ENCODE data around the gene WDHD1.

The WDHD1 gene

GRCh38 chr14:54936816-54937215 lies 90.1 kb downstream of the WDHD1 start:
- no peak overlapping the region for H2BK15ac ChIP-seq (ENCODE audit: low read depth, poor library complexity, severe bottlenecking)
- no peak overlapping the region for H3K14ac ChIP-seq (ENCODE audit: low read length in 2 of 2)
- no peak overlapping the region for H2AK5ac ChIP-seq (ENCODE audit: low read length, severe bottlenecking)
- no peak overlapping the region for H3K4ac ChIP-seq (ENCODE audit: low read depth in 1 of 2, low read length in 2 of 2)
- H3K23ac ChIP-seq (ENCODE audit: low read length in 2 of 2): no peak overlapping the region
- H2BK5ac ChIP-seq (ENCODE audit: low read depth, low read length, poor library complexity, severe bottlenecking): no peak overlapping the region
- no peaks in the 10 kb centered on the region for H3K9me3 ChIP-seq (ENCODE audit: control insufficient read depth, low read length)
- no peak overlapping the region for H4K91ac ChIP-seq (ENCODE audit: low read length)
- peaks cover 0 to 11% of the 10 kb centered on the region in 2 experiments for H3K36me3 ChIP-seq (ENCODE audit: control insufficient read depth in 1 of 2, insufficient read depth in 2 of 2, low read depth in 1 of 2, low read length in 2 of 2)
- no peak overlapping the region for H2BK120ac ChIP-seq (ENCODE audit: low read depth, low read length)
- no peak overlapping the region for H3K4me2 ChIP-seq (ENCODE audit: low read length, poor library complexity, severe bottlenecking)
- no peak overlapping the region for H3K18ac ChIP-seq (ENCODE audit: low read depth in 1 of 2, low read length in 2 of 2)
- no peak overlapping the region for H3K9ac ChIP-seq (ENCODE audit: low read length)
- no peaks in the 10 kb centered on the region for H3K4me1 ChIP-seq (ENCODE audit: control insufficient read depth, insufficient read depth, low read depth, low read length)
- no CpG with 5 or more reads among the region's 1 CpG for WGBS
- H3K79me1 ChIP-seq (replicated peaks; ENCODE audit: low read length, poor library complexity, severe bottlenecking): no peaks in the 10 kb centered on the region
- no peak overlapping the region for H4K8ac ChIP-seq (ENCODE audit: low read length)
- no peak overlapping the region for H3K27ac ChIP-seq (ENCODE audit: low read length, poor library complexity, severe bottlenecking)
- no peak overlapping the region for H2BK12ac ChIP-seq (ENCODE audit: low read length in 2 of 2)
- no peak overlapping the region for H2AFZ ChIP-seq (ENCODE audit: low read depth, low read length)
- no peak overlapping the region for H3K4me3 ChIP-seq (ENCODE audit: insufficient read depth in 1 of 2, low read depth in 1 of 2, low read length in 2 of 2)
- DNase-seq: no peak
- no peaks in the 10 kb centered on the region for H3K27me3 ChIP-seq (ENCODE audit: control insufficient read depth in 1 of 2, insufficient read depth in 1 of 2, low read length in 2 of 2)

GRCh38 chr14:54935958-54936357 lies 90.9 kb downstream of the WDHD1 start:
- Histone ChIP-seq H3K4me2 (ENCODE audit: low read length, poor library complexity, severe bottlenecking) (no peak overlapping the region), H3K36me3 (ENCODE audit: control insufficient read depth in 1 of 2, insufficient read depth in 2 of 2, low read depth in 1 of 2, low read length in 2 of 2) (peaks cover 0 to 10% of the 10 kb centered on the region in 2 experiments), H3K23ac (ENCODE audit: low read length in 2 of 2) (no peak overlapping the region), H3K4me1 (ENCODE audit: control insufficient read depth, insufficient read depth, low read depth, low read length) (no peaks in the 10 kb centered on the region), H4K8ac (ENCODE audit: low read length) (no peak overlapping the region), H3K4me3 (ENCODE audit: insufficient read depth in 1 of 2, low read depth in 1 of 2, low read length in 2 of 2) (no peak overlapping the region), H4K91ac (ENCODE audit: low read length) (no peak overlapping the region), H2BK120ac (ENCODE audit: low read depth, low read length) (no peak overlapping the region), H2BK15ac (ENCODE audit: low read depth, poor library complexity, severe bottlenecking) (no peak overlapping the region), H2AFZ (ENCODE audit: low read depth, low read length) (no peak overlapping the region), H3K9me3 (ENCODE audit: control insufficient read depth, low read length) (no peaks in the 10 kb centered on the region), H3K4ac (ENCODE audit: low read depth in 1 of 2, low read length in 2 of 2) (no peak overlapping the region), H3K14ac (ENCODE audit: low read length in 2 of 2) (no peak overlapping the region), H3K79me1 (replicated peaks; ENCODE audit: low read length, poor library complexity, severe bottlenecking) (no peaks in the 10 kb centered on the region), H2BK5ac (ENCODE audit: low read depth, low read length, poor library complexity, severe bottlenecking) (no peak overlapping the region), H3K18ac (ENCODE audit: low read depth in 1 of 2, low read length in 2 of 2) (no peak overlapping the region), H2AK5ac (ENCODE audit: low read length, severe bottlenecking) (no peak overlapping the region), H3K27me3 (ENCODE audit: control insufficient read depth in 1 of 2, insufficient read depth in 1 of 2, low read length in 2 of 2) (no peaks in the 10 kb centered on the region), H2BK12ac (ENCODE audit: low read length in 2 of 2) (no peak overlapping the region), H3K27ac (ENCODE audit: low read length, poor library complexity, severe bottlenecking) (no peak overlapping the region), H3K9ac (ENCODE audit: low read length) (no peak overlapping the region)
- 92% methylated on average over 5 of the region's 5 CpGs for WGBS
- peak; percentile 49 for DNase-seq

GRCh38 chr14:54935100-54935499 lies 91.8 kb downstream of the WDHD1 start:
- H3K4me3 ChIP-seq (ENCODE audit: insufficient read depth in 1 of 2, low read depth in 1 of 2, low read length in 2 of 2): no peak overlapping the region
- H3K4me2 ChIP-seq (ENCODE audit: low read length, poor library complexity, severe bottlenecking): no peak overlapping the region
- H3K9me3 ChIP-seq (ENCODE audit: control insufficient read depth, low read length): no peaks in the 10 kb centered on the region
- no peak overlapping the region for H3K27ac ChIP-seq (ENCODE audit: low read length, poor library complexity, severe bottlenecking)
- no peak for DNase-seq
- H2AK5ac ChIP-seq (ENCODE audit: low read length, severe bottlenecking): no peak overlapping the region
- no peaks in the 10 kb centered on the region for H3K4me1 ChIP-seq (ENCODE audit: control insufficient read depth, insufficient read depth, low read depth, low read length)
- no peak overlapping the region for H2BK5ac ChIP-seq (ENCODE audit: low read depth, low read length, poor library complexity, severe bottlenecking)
- no peak overlapping the region for H4K91ac ChIP-seq (ENCODE audit: low read length)
- no peak overlapping the region for H2BK120ac ChIP-seq (ENCODE audit: low read depth, low read length)
- H3K18ac ChIP-seq (ENCODE audit: low read depth in 1 of 2, low read length in 2 of 2): no peak overlapping the region
- H2AFZ ChIP-seq (ENCODE audit: low read depth, low read length): no peak overlapping the region
- H3K36me3 ChIP-seq (ENCODE audit: control insufficient read depth in 1 of 2, insufficient read depth in 2 of 2, low read depth in 1 of 2, low read length in 2 of 2): peaks cover 0 to 2% of the 10 kb centered on the region in 2 experiments
- H3K14ac ChIP-seq (ENCODE audit: low read length in 2 of 2): no peak overlapping the region
- H3K27me3 ChIP-seq (ENCODE audit: control insufficient read depth in 1 of 2, insufficient read depth in 1 of 2, low read length in 2 of 2): no peaks in the 10 kb centered on the region
- H3K23ac ChIP-seq (ENCODE audit: low read length in 2 of 2): no peak overlapping the region
- no peak overlapping the region for H3K9ac ChIP-seq (ENCODE audit: low read length)
- 50% methylated on average over 2 of the region's 2 CpGs for WGBS
- no peak overlapping the region for H2BK12ac ChIP-seq (ENCODE audit: low read length in 2 of 2)
- no peak overlapping the region for H4K8ac ChIP-seq (ENCODE audit: low read length)
- H2BK15ac ChIP-seq (ENCODE audit: low read depth, poor library complexity, severe bottlenecking): no peak overlapping the region
- H3K4ac ChIP-seq (ENCODE audit: low read depth in 1 of 2, low read length in 2 of 2): no peak overlapping the region
- no peaks in the 10 kb centered on the region for H3K79me1 ChIP-seq (replicated peaks; ENCODE audit: low read length, poor library complexity, severe bottlenecking)

GRCh38 chr14:54933006-54933405 lies 93.9 kb downstream of the WDHD1 start:
- WGBS: no CpG with 5 or more reads among the region's 1 CpG

More at GRCh38 chr14:54933006-54933405, 93.9 kb downstream of the WDHD1 start:
- Histone ChIP-seq H2AK5ac (ENCODE audit: low read length, severe bottlenecking) (no peak overlapping the region), H3K14ac (ENCODE audit: low read length in 2 of 2) (no peak overlapping the region), H4K91ac (ENCODE audit: low read length) (no peak overlapping the region), H3K36me3 (ENCODE audit: control insufficient read depth in 1 of 2, insufficient read depth in 2 of 2, low read depth in 1 of 2, low read length in 2 of 2) (no peaks in the 10 kb centered on the region), H3K23ac (ENCODE audit: low read length in 2 of 2) (no peak overlapping the region), H3K9ac (ENCODE audit: low read length) (no peak overlapping the region), H3K4me2 (ENCODE audit: low read length, poor library complexity, severe bottlenecking) (no peak overlapping the region), H2AFZ (ENCODE audit: low read depth, low read length) (no peak overlapping the region), H3K27me3 (ENCODE audit: control insufficient read depth in 1 of 2, insufficient read depth in 1 of 2, low read length in 2 of 2) (no peaks in the 10 kb centered on the region), H3K4me3 (ENCODE audit: insufficient read depth in 1 of 2, low read depth in 1 of 2, low read length in 2 of 2) (no peak overlapping the region), H3K9me3 (ENCODE audit: control insufficient read depth, low read length) (no peaks in the 10 kb centered on the region), H2BK15ac (ENCODE audit: low read depth, poor library complexity, severe bottlenecking) (no peak overlapping the region), H3K4me1 (ENCODE audit: control insufficient read depth, insufficient read depth, low read depth, low read length) (no peaks in the 10 kb centered on the region), H3K27ac (ENCODE audit: low read length, poor library complexity, severe bottlenecking) (no peak overlapping the region), H2BK5ac (ENCODE audit: low read depth, low read length, poor library complexity, severe bottlenecking) (no peak overlapping the region), H2BK120ac (ENCODE audit: low read depth, low read length) (no peak overlapping the region), H3K4ac (ENCODE audit: low read depth in 1 of 2, low read length in 2 of 2) (no peak overlapping the region), H4K8ac (ENCODE audit: low read length) (no peak overlapping the region), H2BK12ac (ENCODE audit: low read length in 2 of 2) (no peak overlapping the region), H3K79me1 (replicated peaks; ENCODE audit: low read length, poor library complexity, severe bottlenecking) (no peaks in the 10 kb centered on the region), H3K18ac (ENCODE audit: low read depth in 1 of 2, low read length in 2 of 2) (no peak overlapping the region)
- no peak for DNase-seq

Measured in mesenchymal stem cell (in vitro differentiated cells and primary cell).